Trophoblast cell (in vitro differentiated cells and primary cell): Measurements from ENCODE around the gene ZNF264. TPM values are rescaled to one million over a fixed set of nuclear protein-coding genes. Genes with fewer than 3 reads are reported as not detected.

Experiments
- DNase-seq, 2 donors: peaks; one replicate each; pipeline ENCODE4 v3.0.0-alpha.2; 2016
- H2AFZ ChIP-seq: 2 replicates; pipeline ENCODE4 v1.6.1; 2013; ENCODE audit warnings: low read length, moderate library complexity, mild to moderate bottlenecking; ENCODE audit not compliant: insufficient read depth, poor library complexity
- H2AK5ac ChIP-seq: 2 replicates; pipeline ENCODE4 v1.6.1; 2013; ENCODE audit warnings: mild to moderate bottlenecking, low read length
- H2BK120ac ChIP-seq: 2 replicates; pipeline ENCODE4 v1.6.1; 2013; ENCODE audit warnings: low read length, mild to moderate bottlenecking, moderate library complexity; ENCODE audit not compliant: insufficient read depth, poor library complexity
- H2BK12ac ChIP-seq: 2 replicates; pipeline ENCODE4 v1.6.1; 2013; ENCODE audit warnings: mild to moderate bottlenecking, low read length, moderate library complexity
- H2BK5ac ChIP-seq: 2 replicates; pipeline ENCODE4 v1.6.1; 2013; ENCODE audit warnings: low read length, low read depth, moderate library complexity, mild to moderate bottlenecking; ENCODE audit not compliant: poor library complexity
- H3K14ac ChIP-seq: 2 replicates; pipeline ENCODE4 v1.6.1; 2013; ENCODE audit warnings: mild to moderate bottlenecking, low read length
- H3K18ac ChIP-seq: 2 replicates; pipeline ENCODE4 v1.6.1; 2013; ENCODE audit warnings: mild to moderate bottlenecking, low read length
- H3K23ac ChIP-seq: 2 replicates; pipeline ENCODE4 v1.6.1; 2013; ENCODE audit warnings: low read length
- H3K27ac ChIP-seq: 2 replicates; pipeline ENCODE4 v1.5.1; 2013; ENCODE audit warnings: low read depth, mild to moderate bottlenecking, inconsistent platforms, low read length, moderate library complexity
- H3K27me3 ChIP-seq: 2 replicates; pipeline ENCODE4 v1.6.1; 2013; ENCODE audit warnings: inconsistent platforms, mild to moderate bottlenecking, low read length, moderate library complexity; ENCODE audit not compliant: insufficient read depth
- H3K36me3 ChIP-seq, 2 experiments: 1 replicate in 1 of 2; 2 replicates in 1 of 2; pipeline ENCODE4 v1.6.1; 2013; ENCODE audit warnings: low read length in 2 of 2, mild to moderate bottlenecking in 2 of 2, moderate library complexity in 1 of 2; ENCODE audit not compliant: insufficient read depth in 2 of 2, control insufficient read depth in 1 of 2
- H3K4ac ChIP-seq: 2 replicates; pipeline ENCODE4 v1.6.1; 2013; ENCODE audit warnings: low read depth, mild to moderate bottlenecking, low read length, moderate library complexity
- H3K4me1 ChIP-seq, 2 experiments: 1 replicate in 1 of 2; 2 replicates in 1 of 2; pipeline ENCODE4 v1.6.1; 2013; ENCODE audit warnings: low read length in 2 of 2, mild to moderate bottlenecking in 2 of 2, moderate library complexity in 1 of 2; ENCODE audit not compliant: insufficient read depth in 2 of 2, control insufficient read depth in 1 of 2
- H3K4me2 ChIP-seq: 2 replicates; pipeline ENCODE4 v1.6.1; 2013; ENCODE audit warnings: inconsistent platforms, mild to moderate bottlenecking, low read length, moderate library complexity
- H3K4me3 ChIP-seq: 2 replicates; pipeline ENCODE4 v1.5.1; 2013; ENCODE audit warnings: mild to moderate bottlenecking, low read depth, low read length, inconsistent platforms
- H3K79me1 ChIP-seq: one replicate; pipeline ENCODE4 v1.6.1; 2013; ENCODE audit warnings: low read length
- H3K79me2 ChIP-seq: 2 replicates; pipeline ENCODE4 v1.6.1; 2013; ENCODE audit warnings: low read length, mild to moderate bottlenecking; ENCODE audit not compliant: control insufficient read depth, insufficient read depth, poor library complexity
- H3K9ac ChIP-seq: 2 replicates; pipeline ENCODE4 v1.6.1; 2013; ENCODE audit warnings: mild to moderate bottlenecking, low read length
- H3K9me3 ChIP-seq: 2 replicates; pipeline ENCODE4 v1.6.1; 2013; ENCODE audit warnings: low read depth, mild to moderate bottlenecking, control low read depth, inconsistent platforms, low read length; ENCODE audit not compliant: insufficient read depth
- H4K12ac ChIP-seq: 2 replicates; pipeline ENCODE4 v1.6.1; 2013; ENCODE audit warnings: low read depth, mild to moderate bottlenecking, low read length, moderate library complexity
- H4K8ac ChIP-seq: 2 replicates; pipeline ENCODE4 v1.6.1; 2013; ENCODE audit warnings: low read depth, mild to moderate bottlenecking, low read length, moderate library complexity
- H4K91ac ChIP-seq: one replicate; pipeline ENCODE4 v1.6.1; 2013; ENCODE audit warnings: low read depth, mild to moderate bottlenecking, low read length, moderate library complexity
- WGBS: extraction: QIAGEN DNeasy Blood & Tissue Kit; methylation state at CpG from one replicate; pipeline ENCODE4 v1.1.7; 2013; ENCODE audit warnings: missing lambda C conversion rate; ENCODE audit not compliant: insufficient read length, insufficient coverage; ENCODE audit errors: extremely low coverage; 5-methylcytosine and 5-hydroxymethylcytosine counted together
- polyA plus RNA-seq: library from polyadenylated mRNA; stranded (reverse); fragments of 200-250 nt; gene quantifications from 2 replicates; pipeline ENCODE4 v1.2.3, GENCODE V29; 2013

Gene ZNF264
- polyA plus RNA-seq, result 5.7 TPM in 2 replicates

DNA sequence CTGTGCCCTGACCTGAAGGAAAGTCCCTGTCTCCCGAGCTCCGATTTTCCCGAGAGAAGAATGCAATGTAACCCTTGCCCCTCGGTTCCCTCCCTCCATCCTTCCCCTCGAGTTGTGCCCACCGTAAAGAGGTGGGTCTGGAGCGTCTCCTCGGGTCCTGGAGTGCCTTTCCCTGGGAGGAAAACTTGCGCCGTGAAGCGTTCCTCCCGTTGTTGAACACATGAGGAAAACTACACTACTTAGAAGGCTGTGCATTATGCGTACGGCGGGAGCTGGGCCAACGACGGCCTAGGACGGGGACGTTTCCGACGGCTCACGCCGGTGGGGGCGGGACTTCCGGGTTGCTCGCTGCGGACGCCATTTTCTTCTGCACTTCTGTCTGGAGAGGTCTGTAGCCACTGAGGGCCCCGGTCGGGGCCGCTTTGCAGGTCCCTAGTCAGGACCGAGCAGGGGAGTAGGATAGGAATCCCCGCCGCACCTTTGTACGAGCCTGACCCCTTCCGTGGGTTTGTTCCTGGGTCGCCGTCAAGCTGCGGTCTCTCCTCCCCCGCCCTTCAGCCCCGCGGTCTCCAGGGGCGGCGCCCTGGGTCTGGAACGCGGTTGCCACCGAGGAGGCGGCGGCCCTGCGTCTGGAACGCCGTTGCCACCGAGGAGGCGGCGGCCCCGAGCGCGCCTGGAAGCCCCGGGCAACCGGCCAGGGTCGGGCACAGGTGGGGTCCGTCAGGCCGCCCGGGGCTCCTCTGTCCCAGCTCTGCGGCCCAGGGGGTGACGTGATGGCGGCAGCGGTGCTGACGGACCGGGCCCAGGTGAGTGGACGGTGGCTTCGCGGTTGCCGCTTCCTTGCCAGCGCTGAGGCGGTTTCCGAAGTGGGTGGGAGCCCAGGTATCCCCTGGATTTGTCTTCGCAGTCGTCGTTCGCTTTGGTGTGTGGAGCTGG, at the start of gene ZNF264:
TSS of gene ZNF264 (plus strand) at position 360 of the 936 bp plus-strand sequence. CDS start at position 774, 414 bp downstream.
- H4K91ac ChIP-seq, result peak within 1 kb of the TSS; percentile 74
- peaks cover 9 to 10% of the 10 kb centered on the region in 2 experiments for H3K4me1 ChIP-seq
- peak within 1 kb of the TSS; percentile 91 for H3K4me3 ChIP-seq
- WGBS, result no CpG with 5 or more reads among the region's 81 CpGs
- peak within 1 kb of the TSS; percentile 94 for H2AFZ ChIP-seq
- H2BK120ac ChIP-seq, result peak within 1 kb of the TSS; percentile 67
- peaks cover 15% of the 10 kb centered on the region for H3K79me2 ChIP-seq
- H2BK5ac ChIP-seq, result no peak within 1 kb of the TSS
- H3K79me1 ChIP-seq, result peaks cover 8% of the 10 kb centered on the region
- peaks cover 19 to 24% of the 10 kb centered on the region in 2 experiments for H3K36me3 ChIP-seq
- peak within 1 kb of the TSS; percentile 77 for H3K27ac ChIP-seq
- no peak within 1 kb of the TSS for H2BK12ac ChIP-seq
- H3K4me2 ChIP-seq, result peak within 1 kb of the TSS; percentile 79
- peak within 1 kb of the TSS; percentile 93 for H4K8ac ChIP-seq
- H3K23ac ChIP-seq, result no peak within 1 kb of the TSS
- H3K18ac ChIP-seq, result peak within 1 kb of the TSS; percentile 73
- peak within 1 kb of the TSS; percentile 85 for H3K14ac ChIP-seq
- DNase-seq, result peak; percentile 78 to 88
- peak within 1 kb of the TSS; percentile 84 for H4K12ac ChIP-seq
- H2AK5ac ChIP-seq, result peak within 1 kb of the TSS; percentile 13
- H3K27me3 ChIP-seq, result no peaks in the 10 kb centered on the region
- H3K9me3 ChIP-seq, result peaks cover 7% of the 10 kb centered on the region
- peak within 1 kb of the TSS; percentile 90 for H3K9ac ChIP-seq
- H3K4ac ChIP-seq, result peak within 1 kb of the TSS; percentile 93

- Histone ChIP-seq H3K9me3 (peaks cover 24% of the 10 kb centered on the region), H2BK12ac (no peak overlapping the region), H2BK120ac (no peak overlapping the region), H4K91ac (no peak overlapping the region), H3K9ac (no peak overlapping the region), H2AFZ (no peak overlapping the region), H3K14ac (no peak overlapping the region), H3K79me1 (no peaks in the 10 kb centered on the region), H4K12ac (no peak overlapping the region), H3K4ac (no peak overlapping the region), H3K18ac (no peak overlapping the region), H3K36me3 (no peaks in the 10 kb centered on the region), H2AK5ac (no peak overlapping the region), H3K23ac (no peak overlapping the region), H3K27ac (no peak overlapping the region), H4K8ac (no peak overlapping the region), H3K4me2 (no peak overlapping the region), H3K27me3 (no peaks in the 10 kb centered on the region), H3K4me1 (no peaks in the 10 kb centered on the region), H3K79me2 (no peaks in the 10 kb centered on the region), H3K4me3 (no peak overlapping the region), H2BK5ac (no peak overlapping the region)
- WGBS, result no CpG with 5 or more reads among the region's 4 CpGs
- DNase-seq, result no peak
Observed at GRCh38 chr19:57141699-57142098, 49.6 kb upstream of the ZNF264 start.

- no peak overlapping the region for H4K8ac ChIP-seq
- H3K27me3 ChIP-seq, result no peaks in the 10 kb centered on the region
- H2BK5ac ChIP-seq, result no peak overlapping the region
- no peaks in the 10 kb centered on the region for H3K79me2 ChIP-seq
- no peak overlapping the region for H2BK12ac ChIP-seq
- no peak for DNase-seq
- H3K4me3 ChIP-seq, result no peak overlapping the region
- no peak overlapping the region for H3K14ac ChIP-seq
- no peak overlapping the region for H3K18ac ChIP-seq
- H3K36me3 ChIP-seq, result no peaks in the 10 kb centered on the region
- no peak overlapping the region for H2AK5ac ChIP-seq
- H3K27ac ChIP-seq, result no peak overlapping the region
- no peak overlapping the region for H2BK120ac ChIP-seq
- no peak overlapping the region for H4K12ac ChIP-seq
- no peak overlapping the region for H3K9ac ChIP-seq
- no peak overlapping the region for H3K4me2 ChIP-seq
- H3K4me1 ChIP-seq, result no peaks in the 10 kb centered on the region
- H2AFZ ChIP-seq, result no peak overlapping the region
- no peak overlapping the region for H3K4ac ChIP-seq
- H3K79me1 ChIP-seq, result no peaks in the 10 kb centered on the region
- H3K9me3 ChIP-seq, result peaks cover 22% of the 10 kb centered on the region
- H3K23ac ChIP-seq, result no peak overlapping the region
- no peak overlapping the region for H4K91ac ChIP-seq
- no CpG with 5 or more reads among the region's 5 CpGs for WGBS
Observed at GRCh38 chr19:57152921-57153320, 38.4 kb upstream of the ZNF264 start.

DNA sequence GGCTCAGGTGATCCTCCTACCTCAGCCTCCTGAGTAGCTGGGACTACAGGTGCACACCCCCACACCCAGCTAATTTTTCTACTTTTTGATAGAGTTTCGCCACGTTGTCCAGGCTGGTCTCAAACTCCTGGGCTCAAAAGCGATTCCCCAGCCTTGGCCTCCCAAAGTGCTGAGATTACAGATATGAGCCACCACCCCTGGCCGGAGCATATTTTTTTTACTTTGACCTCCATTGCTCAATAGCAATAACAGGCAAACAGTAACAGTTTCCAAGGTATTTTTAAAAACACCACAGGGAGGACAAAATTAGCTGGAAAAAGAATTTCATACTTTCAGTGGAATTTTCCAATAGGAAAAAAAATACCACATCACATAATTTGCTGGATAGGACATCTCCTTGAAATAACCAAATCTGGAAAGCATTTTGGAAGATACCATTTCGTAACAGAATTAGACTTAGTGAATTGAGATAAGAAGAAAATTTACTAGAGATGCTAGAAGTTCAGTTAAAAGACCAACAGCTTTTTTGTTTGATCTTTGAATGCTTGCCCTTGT, 29.2 kb upstream of the ZNF264 start:
- H3K4ac ChIP-seq, result no peak overlapping the region
- H4K8ac ChIP-seq, result no peak overlapping the region
- H3K9me3 ChIP-seq, result peaks cover 24% of the 10 kb centered on the region
- H3K18ac ChIP-seq, result no peak overlapping the region
- no peak overlapping the region for H2BK5ac ChIP-seq
- H4K91ac ChIP-seq, result no peak overlapping the region
- H3K79me2 ChIP-seq, result no peaks in the 10 kb centered on the region
- no peaks in the 10 kb centered on the region for H3K27me3 ChIP-seq
- H2AFZ ChIP-seq, result no peak overlapping the region
- peak in 1 of 2 donors; percentile 4 for DNase-seq
- no peak overlapping the region for H3K23ac ChIP-seq
- no CpG with 5 or more reads among the region's 5 CpGs for WGBS
- no peak overlapping the region for H4K12ac ChIP-seq
- no peak overlapping the region for H3K14ac ChIP-seq
- no peak overlapping the region for H2AK5ac ChIP-seq
- H2BK120ac ChIP-seq, result no peak overlapping the region
- no peak overlapping the region for H2BK12ac ChIP-seq
- H3K4me3 ChIP-seq, result no peak overlapping the region
- H3K4me2 ChIP-seq, result no peak overlapping the region
- no peaks in the 10 kb centered on the region for H3K79me1 ChIP-seq
- no peak overlapping the region for H3K9ac ChIP-seq
- H3K4me1 ChIP-seq, result no peaks in the 10 kb centered on the region
- H3K27ac ChIP-seq, result no peak overlapping the region
- no peaks in the 10 kb centered on the region for H3K36me3 ChIP-seq
